IPS-18c (cell line): Measurements from ENCODE around the gene ANAPC10.

Experiments used
- H3K4me3 ChIP-seq: 2 replicates; pipeline ENCODE4 v1.7.0; 2013; ENCODE audit warnings: low read depth, mild to moderate bottlenecking, low read length, moderate library complexity; ENCODE audit not compliant: insufficient read depth
- H3K9me3 ChIP-seq: one replicate; pipeline ENCODE4 v1.6.1; 2013; ENCODE audit warnings: mild to moderate bottlenecking, low read length, moderate library complexity; ENCODE audit not compliant: control insufficient read depth, insufficient read depth

ANAPC10 gene

DNA sequence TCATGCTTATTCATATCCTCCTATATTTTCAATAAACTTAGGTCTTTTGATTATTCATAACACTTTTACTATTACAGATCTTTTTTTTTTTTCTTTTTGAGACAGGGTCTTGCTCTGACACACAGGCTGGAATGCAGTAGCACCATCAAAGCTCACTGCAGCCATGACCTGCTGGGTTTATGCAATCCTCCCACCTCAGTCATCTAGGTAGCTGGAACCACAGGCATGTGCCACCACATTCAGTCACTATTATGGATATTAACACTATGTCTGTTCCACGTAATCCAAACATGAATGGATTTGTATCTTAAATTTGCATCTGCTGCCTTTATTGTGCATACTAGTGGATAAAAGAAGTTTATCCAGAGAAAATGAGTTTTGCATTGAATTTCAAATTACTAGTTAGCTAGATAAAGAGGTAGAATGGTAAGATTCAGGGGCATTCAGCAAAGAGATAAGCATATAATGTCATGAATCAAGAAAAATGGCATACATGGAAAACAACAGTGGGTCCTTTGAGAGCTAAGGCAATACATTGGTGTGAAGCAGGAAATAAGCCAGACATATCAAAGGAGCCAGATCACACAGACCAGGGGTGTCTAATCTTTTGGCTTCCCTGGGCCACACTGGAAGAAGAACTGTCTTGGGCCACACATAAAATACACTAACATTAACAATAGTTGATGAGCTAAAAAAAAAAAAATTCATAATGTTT lies 13.9 kb downstream of the ANAPC10 start:
- no peak overlapping the region for H3K4me3 ChIP-seq
- H3K9me3 ChIP-seq = no peaks in the 10 kb centered on the region

DNA sequence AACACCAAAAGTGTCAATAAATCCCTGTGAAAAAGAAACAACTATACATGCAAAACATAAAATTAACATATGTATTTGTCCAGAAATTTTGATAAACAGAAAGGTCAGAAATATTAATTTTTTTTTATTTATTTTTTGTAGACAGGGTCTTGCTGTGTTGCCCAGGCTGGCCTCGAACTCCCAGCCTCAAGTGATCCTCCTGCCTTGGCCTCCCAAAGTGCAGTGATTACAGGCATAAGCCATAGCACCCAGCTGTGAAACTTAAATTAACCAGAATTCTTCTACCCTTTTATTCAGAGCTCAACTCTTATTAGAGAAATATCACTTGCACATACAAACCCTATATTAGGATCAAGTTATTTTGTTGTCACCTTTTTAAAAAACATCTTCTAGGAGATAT lies 16.2 kb downstream of the ANAPC10 start:
- Histone ChIP-seq H3K4me3 (no peak overlapping the region), H3K9me3 (no peaks in the 10 kb centered on the region)

DNA sequence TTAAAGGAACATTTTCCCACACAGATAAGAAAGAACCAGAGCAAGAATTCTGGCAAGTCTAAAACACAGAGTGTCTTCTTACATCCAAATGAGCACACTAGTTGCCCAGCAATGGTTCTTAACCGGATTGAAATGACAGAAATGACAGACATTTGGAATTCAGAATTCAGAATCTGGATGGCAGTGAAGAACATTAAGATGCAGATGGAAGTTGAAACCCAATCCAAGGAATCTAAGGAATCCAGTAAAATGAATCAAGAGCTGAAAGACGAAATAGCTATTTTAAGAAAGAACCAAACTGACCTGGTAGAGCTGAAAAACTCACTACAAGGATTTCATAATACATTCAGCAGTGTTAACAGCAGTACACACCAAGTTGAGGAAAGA lies 21.5 kb downstream of the ANAPC10 start:
- H3K9me3 ChIP-seq = no peaks in the 10 kb centered on the region
- H3K4me3 ChIP-seq = no peak overlapping the region

DNA sequence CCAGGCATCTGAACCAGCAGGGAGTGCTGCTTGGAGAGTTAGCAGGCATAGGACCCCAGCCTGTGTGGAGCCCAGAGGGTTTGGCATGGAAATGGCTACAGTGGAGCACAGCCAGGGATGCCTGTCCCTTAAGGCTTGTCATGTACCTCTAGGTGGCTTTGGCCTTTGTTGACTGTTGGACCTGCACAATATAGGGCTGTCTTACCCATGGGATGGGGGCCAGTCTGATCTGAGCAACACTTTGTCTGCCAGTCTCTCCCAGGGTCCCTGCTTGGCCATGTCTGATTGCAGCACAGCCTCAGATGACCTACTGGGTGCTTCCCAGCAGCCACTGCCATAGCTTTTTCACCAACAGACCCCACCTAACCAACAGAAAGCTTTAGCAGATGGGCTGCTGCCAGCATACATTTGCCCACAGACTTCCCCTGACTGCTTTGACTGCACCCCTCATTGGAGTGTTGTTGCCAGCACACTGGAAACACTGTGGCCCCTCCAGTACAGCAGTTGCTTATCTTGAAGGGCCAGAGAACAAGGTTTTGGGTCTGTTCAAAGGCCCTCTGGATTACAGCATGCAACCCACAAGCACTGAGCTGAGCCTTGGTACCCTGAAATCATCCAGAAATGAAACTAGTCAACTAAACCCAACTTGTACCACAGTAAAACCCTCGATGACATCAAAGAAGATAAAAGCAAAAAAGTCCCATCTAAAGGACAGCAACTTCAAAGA lies 22.1 kb downstream of the ANAPC10 start:
- Histone ChIP-seq H3K9me3 (no peaks in the 10 kb centered on the region), H3K4me3 (no peak overlapping the region)

DNA sequence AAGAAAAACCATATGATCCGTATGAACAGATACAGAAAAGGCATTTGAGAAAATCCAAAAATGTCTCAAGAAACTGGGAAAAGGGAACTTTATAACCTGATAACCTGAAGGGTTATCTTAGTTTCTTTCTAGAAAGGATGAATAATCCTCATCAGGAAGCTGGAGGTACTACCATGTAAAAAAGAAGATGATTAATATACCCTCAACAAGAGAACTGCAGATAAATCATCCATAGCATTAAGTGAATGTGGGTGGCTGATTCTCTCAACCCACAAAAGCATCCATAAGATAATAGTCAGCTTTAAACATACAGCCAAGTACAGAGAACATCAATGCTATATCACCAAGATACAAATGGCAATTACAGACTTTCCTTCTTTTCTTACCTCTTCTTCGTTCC lies 26.4 kb downstream of the ANAPC10 start:
- H3K4me3 ChIP-seq = no peak overlapping the region
- no peaks in the 10 kb centered on the region for H3K9me3 ChIP-seq

DNA sequence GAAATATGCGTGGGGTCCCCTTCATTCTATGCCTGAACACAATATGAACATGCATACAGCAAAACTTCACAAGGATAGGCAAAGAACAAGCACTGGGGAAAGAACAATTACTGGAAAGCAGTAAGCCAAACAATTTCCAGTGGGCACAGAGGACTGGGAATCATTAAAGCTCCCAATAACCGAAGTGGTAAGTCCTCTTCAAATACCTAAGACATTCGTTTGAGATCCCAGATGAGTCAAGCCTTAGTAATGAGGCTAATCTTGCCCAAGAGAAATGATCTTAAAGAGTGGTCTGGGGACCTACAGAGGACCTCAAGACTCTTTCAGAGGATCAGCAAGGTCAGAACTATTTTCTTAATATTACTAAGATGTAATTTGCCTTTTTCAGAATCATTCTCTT lies 28.6 kb downstream of the ANAPC10 start:
- H3K4me3 ChIP-seq = no peak overlapping the region
- H3K9me3 ChIP-seq = no peaks in the 10 kb centered on the region

DNA sequence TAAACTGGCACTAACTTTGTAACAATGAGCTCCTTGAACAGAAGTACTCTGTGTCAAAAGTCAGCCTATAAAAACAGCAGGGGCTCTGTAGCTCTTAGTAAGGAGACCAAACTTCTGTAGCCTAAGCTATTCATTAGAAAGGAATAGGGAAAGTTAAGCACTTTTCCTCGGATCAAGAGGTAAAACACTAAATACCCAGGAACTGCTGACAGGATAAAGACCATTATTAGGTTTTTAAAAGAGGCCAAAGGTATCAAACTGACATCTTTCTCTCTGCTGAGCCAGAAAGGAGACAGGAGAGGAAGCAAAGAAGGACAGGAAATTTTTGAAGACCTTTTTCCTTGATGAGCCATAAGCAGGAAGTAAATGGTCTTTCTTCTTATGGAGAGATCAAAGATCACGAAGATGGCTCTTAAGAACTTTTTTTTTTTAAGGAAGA lies 31.9 kb downstream of the ANAPC10 start:
- H3K9me3 ChIP-seq = no peaks in the 10 kb centered on the region
- H3K4me3 ChIP-seq = no peak overlapping the region

DNA sequence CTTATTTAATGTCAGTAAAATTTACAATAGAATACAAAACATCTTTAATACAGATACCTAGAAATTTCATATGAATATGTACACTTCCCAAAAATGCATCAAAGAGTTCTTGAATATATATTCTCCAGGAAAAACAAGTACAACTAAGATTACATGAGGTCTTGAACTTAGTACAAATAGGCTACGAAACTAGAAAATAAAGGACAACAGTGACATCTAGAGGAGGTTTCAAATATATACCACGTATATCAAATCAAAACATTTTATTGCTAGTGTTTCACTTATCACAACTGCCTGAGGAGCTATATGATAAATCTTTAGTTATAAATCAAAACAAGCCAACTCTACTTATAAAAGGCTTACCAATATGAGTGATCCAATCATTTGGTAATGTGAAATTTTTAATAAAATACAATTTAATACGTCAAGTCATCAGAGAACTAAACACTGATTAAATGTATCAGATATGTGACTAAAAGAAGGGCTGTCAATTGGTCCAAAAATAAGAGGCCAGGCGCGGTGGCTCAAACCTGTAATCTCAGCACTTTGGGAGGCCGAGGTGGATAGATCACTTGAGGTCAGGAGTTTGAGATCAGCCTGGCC lies 36.6 kb downstream of the ANAPC10 start:
- H3K9me3 ChIP-seq = no peaks in the 10 kb centered on the region
- no peak overlapping the region for H3K4me3 ChIP-seq

DNA sequence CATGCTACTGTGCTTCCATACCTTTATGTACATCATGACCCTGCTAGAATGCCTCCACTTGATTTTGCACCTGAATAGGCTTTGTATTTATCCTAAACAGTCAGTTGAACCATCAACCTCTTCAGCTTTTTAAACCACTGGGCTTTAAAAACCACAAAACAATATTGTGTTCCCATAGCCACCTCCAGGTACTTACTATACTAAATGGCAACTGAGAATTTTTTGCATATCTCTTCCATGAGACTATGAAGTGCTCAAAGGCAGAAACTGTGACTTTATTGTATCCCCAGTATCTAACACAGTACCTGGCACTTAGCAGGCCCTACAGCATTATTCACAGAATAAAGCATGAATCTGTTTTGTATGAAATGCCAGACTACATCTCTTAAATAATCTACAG lies 39.7 kb downstream of the ANAPC10 start:
- Histone ChIP-seq H3K9me3 (no peaks in the 10 kb centered on the region), H3K4me3 (no peak overlapping the region)

DNA sequence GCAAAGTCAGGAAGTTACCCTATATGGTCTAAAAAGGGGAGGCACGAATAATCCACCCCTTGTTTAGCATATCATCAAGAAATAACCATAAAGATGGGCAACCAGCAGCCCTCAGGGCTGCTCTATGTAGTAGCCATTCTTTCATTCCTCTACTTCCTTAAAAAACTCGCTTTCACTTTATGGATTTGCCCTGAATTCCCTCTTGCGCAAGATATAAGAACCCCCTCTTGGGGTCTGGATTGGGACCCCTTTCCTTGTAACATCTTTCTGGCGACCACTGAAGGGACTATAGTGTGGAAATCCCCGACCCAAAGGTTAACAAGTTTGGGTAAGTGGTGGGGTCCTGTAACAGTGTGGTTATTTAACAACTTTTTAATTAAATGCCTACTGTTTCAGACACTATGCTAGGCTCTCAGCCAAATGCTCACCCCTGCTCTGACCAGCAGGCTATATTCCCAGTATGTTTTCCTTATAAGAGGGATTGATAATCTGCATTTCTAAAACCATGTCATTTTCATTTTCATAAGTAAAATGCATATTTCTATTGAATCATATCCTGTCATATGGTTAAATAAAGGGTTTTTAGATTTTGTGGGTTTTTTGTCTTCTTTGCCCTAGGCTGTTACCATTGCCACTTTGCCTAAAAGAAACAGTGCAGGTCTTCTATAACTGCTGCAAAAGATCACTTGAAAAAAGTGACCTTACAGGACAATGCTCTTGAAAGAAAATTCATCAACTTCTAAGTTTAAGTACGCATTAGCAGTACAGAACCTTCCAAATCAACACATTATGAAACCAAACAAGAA lies 41.5 kb downstream of the ANAPC10 start:
- H3K9me3 ChIP-seq = no peaks in the 10 kb centered on the region
- H3K4me3 ChIP-seq = no peak overlapping the region

DNA sequence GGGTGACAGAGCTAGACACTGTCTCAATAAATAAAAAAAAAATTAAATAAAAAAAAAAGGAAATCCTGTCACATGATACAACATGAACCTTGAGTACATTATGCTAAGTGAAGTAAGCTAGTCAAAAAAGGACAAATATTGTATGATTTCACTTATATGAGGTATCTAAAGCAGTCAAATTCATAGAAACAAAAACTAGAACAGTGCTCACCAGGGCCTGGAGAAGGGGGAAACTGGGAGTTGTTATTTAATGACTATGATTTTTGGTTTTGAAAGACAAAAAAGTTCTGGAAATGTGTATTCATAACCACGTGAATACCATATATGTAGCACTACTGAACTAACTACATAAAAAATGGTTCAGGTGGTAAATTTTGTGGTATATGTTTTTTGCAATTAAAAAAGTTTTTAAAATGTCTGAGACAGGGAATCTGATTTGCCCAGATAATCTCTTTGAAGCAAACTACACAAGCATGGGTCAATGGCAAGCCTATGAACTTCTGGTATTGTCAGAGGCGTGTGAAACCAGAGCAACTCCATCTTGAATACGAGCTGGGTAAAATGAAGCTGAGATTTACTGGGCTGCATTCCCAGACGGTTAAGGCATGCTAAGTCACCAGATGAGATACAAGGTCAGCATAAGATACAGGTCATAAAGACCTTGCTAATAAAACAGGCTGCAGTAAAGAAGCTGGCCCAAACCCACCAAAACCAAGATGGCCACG lies 42.3 kb downstream of the ANAPC10 start:
- no peaks in the 10 kb centered on the region for H3K9me3 ChIP-seq
- no peak overlapping the region for H3K4me3 ChIP-seq

DNA sequence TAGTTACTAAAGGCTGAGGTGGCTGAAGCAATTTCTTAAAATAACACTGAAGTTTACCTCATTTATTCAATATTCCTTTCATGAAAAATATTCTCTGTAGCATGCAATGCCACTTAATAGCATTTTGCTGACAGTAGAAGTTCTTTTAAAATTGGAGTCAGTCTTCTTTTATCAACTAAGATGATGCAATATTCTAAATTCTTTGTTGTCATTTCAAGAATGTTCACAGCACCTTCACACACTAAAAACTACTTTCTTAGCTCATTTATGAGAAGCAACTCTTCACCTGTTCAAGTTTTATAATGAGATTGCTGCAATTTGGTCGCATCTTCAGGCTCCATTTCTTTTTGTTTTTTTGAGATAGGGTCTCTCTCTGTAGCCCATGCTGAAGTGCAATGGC lies 48.8 kb downstream of the ANAPC10 start:
- Histone ChIP-seq H3K4me3 (no peak overlapping the region), H3K9me3 (no peaks in the 10 kb centered on the region)

DNA sequence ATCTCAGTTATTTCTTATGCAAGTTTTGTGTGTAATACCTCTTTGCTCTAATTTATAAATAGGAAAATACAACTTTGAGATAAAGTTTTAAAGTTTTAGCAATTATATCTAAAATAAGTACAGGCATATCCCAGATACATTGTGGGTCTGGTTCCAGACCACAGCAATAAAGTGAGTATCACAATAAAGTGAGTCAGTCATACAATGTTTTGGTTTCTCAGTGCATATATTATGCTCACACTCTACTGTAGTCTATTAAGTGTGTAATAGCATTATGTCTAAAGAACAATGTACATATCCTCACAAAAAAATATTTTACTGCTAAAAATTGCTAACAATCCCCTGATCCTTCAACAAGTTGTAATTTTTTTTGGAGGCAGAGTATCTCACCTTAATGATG lies 49.2 kb downstream of the ANAPC10 start:
- Histone ChIP-seq H3K4me3 (no peak overlapping the region), H3K9me3 (no peaks in the 10 kb centered on the region)

DNA sequence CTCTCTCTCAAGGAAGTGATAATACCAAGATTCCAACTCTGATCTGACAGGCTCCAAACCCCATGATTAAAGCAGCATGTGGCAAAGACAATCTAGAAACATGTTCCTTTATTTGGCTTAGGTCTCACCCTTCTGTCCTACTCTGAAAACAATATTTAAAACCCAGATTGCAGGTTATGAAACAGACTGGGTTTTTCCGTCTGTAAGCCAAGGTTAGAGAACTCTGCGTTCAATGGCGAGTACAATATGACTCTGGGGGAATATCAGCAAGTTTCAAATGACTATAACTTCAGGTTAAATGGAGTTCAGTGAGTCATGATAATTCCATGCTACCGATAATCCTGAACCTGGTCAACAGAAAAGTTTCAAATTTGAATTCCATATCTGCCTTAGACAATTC lies 50.8 kb downstream of the ANAPC10 start:
- Histone ChIP-seq H3K9me3 (no peaks in the 10 kb centered on the region), H3K4me3 (no peak overlapping the region)

DNA sequence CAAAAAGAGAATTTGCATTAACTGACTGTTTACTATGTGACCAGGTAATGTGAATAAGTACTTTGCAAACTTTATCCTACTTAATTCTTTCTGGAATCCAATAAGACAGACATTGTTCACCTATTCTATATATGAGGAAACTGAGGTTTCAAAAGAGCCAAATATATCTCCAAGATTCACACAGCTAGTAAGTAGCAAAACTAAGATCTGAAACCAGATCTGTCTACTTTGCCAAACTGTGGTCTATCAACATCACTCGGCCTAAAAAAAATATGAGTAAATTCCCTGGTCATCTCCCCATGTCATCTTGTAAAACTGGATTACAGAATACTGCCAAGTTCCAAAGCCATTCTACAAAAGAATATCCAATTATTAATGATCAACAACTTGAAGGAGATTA lies 52.8 kb downstream of the ANAPC10 start:
- Histone ChIP-seq H3K4me3 (no peak overlapping the region), H3K9me3 (no peaks in the 10 kb centered on the region)

DNA sequence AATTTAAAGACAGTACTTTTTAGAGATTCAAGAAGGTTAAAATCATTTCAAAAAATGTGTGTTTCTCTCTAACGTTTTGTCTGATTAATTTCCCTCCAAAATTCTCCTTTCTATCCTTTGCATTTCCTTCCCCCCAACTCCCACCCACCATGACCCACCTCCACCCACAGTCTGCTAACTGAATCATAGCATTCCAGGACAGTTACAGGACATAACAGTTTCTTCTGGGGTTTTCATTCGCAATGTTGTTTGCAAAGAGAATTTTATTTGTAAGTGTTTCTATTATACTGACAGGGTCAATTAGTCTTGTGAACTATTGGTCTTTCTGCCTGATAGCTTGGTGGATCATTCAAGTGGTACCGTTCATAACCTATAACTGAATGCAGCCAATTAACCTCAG lies 53.7 kb downstream of the ANAPC10 start:
- Histone ChIP-seq H3K9me3 (no peaks in the 10 kb centered on the region), H3K4me3 (no peak overlapping the region)

DNA sequence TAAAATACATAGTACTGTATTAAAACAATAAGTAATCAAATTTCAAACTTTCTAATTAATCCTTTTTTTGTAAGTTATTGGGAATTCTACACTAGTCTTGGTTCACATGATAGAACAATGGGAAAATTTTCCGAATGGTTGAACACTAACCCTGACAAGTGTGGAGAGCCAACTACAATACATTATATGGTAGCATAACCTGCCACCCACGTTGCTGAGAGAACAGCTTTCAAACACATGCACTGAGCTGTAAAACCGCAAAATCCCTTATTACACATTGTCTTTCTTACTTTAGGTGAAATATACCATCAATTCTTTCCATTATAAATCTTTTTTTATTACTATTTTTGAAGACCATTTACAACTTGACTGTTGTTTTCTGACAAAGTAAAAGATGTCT lies 54.7 kb downstream of the ANAPC10 start:
- Histone ChIP-seq H3K4me3 (no peak overlapping the region), H3K9me3 (no peaks in the 10 kb centered on the region)
